Liver (tissue), 9 donors: Measurements from ENCODE around the gene OXTR. TPM values are rescaled to one million over a fixed set of nuclear protein-coding genes. Genes with fewer than 3 reads are reported as not detected.

Experiments
- DNase-seq: peaks from one replicate; pipeline ENCODE4 v3.0.0-alpha.2; 2017; ENCODE audit warnings: low spot score
- H3K27ac ChIP-seq, 2 donors: one replicate each; pipeline ENCODE4 v1.7.0; 2013; ENCODE audit warnings: inconsistent platforms in 2 of 2, low read length in 2 of 2, control low read depth in 1 of 2, low read depth in 1 of 2, mild to moderate bottlenecking in 1 of 2
- H3K27me3 ChIP-seq, 4 donors: one replicate each; pipeline versions ENCODE4 v1.6.1 to v1.7.0; 2013; ENCODE audit warnings: low read length in 3 of 4, inconsistent platforms in 1 of 4, mild to moderate bottlenecking in 1 of 4, moderate library complexity in 1 of 4; ENCODE audit not compliant: control insufficient read depth in 4 of 4, insufficient read depth in 4 of 4
- H3K36me3 ChIP-seq, 4 donors: one replicate each; pipeline versions ENCODE4 v1.6.1 to v1.7.0; 2013; ENCODE audit warnings: low read length in 3 of 4, mild to moderate bottlenecking in 3 of 4, low read depth in 1 of 4, moderate library complexity in 1 of 4; ENCODE audit not compliant: control insufficient read depth in 4 of 4, insufficient read depth in 3 of 4
- H3K4me1 ChIP-seq, 4 donors: one replicate each; pipeline versions ENCODE4 v1.6.1 to v1.7.0; 2013; ENCODE audit warnings: low read length in 3 of 4, mild to moderate bottlenecking in 3 of 4, moderate library complexity in 1 of 4; ENCODE audit not compliant: control insufficient read depth in 4 of 4, insufficient read depth in 4 of 4
- H3K4me3 ChIP-seq, 3 donors: one replicate each; pipeline versions ENCODE4 v1.6.1 to v1.7.0; 2013; ENCODE audit warnings: low read length in 3 of 3, control low read depth in 1 of 3, low read depth in 1 of 3, mild to moderate bottlenecking in 1 of 3
- H3K9ac ChIP-seq, 2 donors: one replicate each; pipeline ENCODE4 v1.7.0; 2013; ENCODE audit warnings: low read length in 2 of 2, mild to moderate bottlenecking in 2 of 2, moderate library complexity in 2 of 2, control low read depth in 1 of 2, low read depth in 1 of 2
- H3K9me3 ChIP-seq, 4 donors: one replicate each; pipeline versions ENCODE4 v1.6.1 to v1.7.0; 2013; ENCODE audit warnings: low read length in 3 of 4; ENCODE audit not compliant: control insufficient read depth in 4 of 4
- ATF3 ChIP-seq: IDR thresholded peaks from 2 replicates; pipeline ENCODE4 v1.6.1; 2016; ENCODE audit warnings: antibody characterized with exemption
- CTCF ChIP-seq: fragments of 150-350 bp; IDR thresholded peaks from 2 replicates; pipeline ENCODE4 v1.5.1; 2017; ENCODE audit warnings: improper control_type of control experiment, low read depth, low read length; ENCODE audit not compliant: missing input control
- EGR1 ChIP-seq, 2 donors: IDR thresholded peaks; 2 replicates each; pipeline ENCODE4 v1.6.1; 2016 to 2018; ENCODE audit warnings: antibody characterized with exemption in 2 of 2, low read depth in 2 of 2
- FOXA2 ChIP-seq: IDR thresholded peaks from 2 replicates; pipeline ENCODE4 v1.6.1; 2016; ENCODE audit warnings: antibody characterized with exemption
- GABPA ChIP-seq, 2 donors: IDR thresholded peaks in 1 of 2; conservative IDR thresholded peaks in 1 of 2; 2 replicates each; pipeline ENCODE4 v1.6.1; 2016; ENCODE audit warnings: antibody characterized with exemption in 2 of 2, mild to moderate bottlenecking in 1 of 2, moderate library complexity in 1 of 2
- HNF4A ChIP-seq, 2 donors: conservative IDR thresholded peaks; 2 replicates each; pipeline ENCODE4 v1.6.1; 2016; ENCODE audit warnings: antibody characterized with exemption in 2 of 2, mild to moderate bottlenecking in 2 of 2
- HNF4G ChIP-seq: IDR thresholded peaks from 2 replicates; pipeline ENCODE4 v1.6.1; 2016; ENCODE audit warnings: antibody characterized with exemption
- JUND ChIP-seq, 2 donors: IDR thresholded peaks; 2 replicates each; pipeline ENCODE4 v1.6.1; 2016; ENCODE audit warnings: antibody characterized with exemption in 2 of 2
- MAX ChIP-seq: IDR thresholded peaks from 2 replicates; pipeline ENCODE4 v1.6.1; 2016; ENCODE audit warnings: antibody characterized with exemption
- NR2F2 ChIP-seq: IDR thresholded peaks from 2 replicates; pipeline ENCODE4 v1.6.1; 2016; ENCODE audit warnings: antibody characterized with exemption
- RAD21 ChIP-seq, 2 donors: IDR thresholded peaks; 2 replicates each; pipeline ENCODE4 v1.6.1; 2016; ENCODE audit warnings: antibody characterized with exemption in 2 of 2, mild to moderate bottlenecking in 2 of 2
- REST ChIP-seq: IDR thresholded peaks from 2 replicates; pipeline ENCODE4 v1.6.1; 2016; ENCODE audit warnings: antibody characterized with exemption, mild to moderate bottlenecking
- RXRA ChIP-seq, 2 donors: IDR thresholded peaks; 2 replicates each; pipeline ENCODE4 v1.6.1; 2017 to 2018; ENCODE audit warnings: antibody characterized with exemption in 2 of 2, mild to moderate bottlenecking in 1 of 2
- SP1 ChIP-seq: IDR thresholded peaks from 2 replicates; pipeline ENCODE4 v1.6.1; 2018; ENCODE audit warnings: antibody characterized with exemption, mild to moderate bottlenecking
- TAF1 ChIP-seq: conservative IDR thresholded peaks from 2 replicates; pipeline ENCODE4 v1.6.1; 2016; ENCODE audit warnings: antibody characterized with exemption, mild to moderate bottlenecking
- YY1 ChIP-seq: IDR thresholded peaks from 2 replicates; pipeline ENCODE4 v1.6.1; 2016; ENCODE audit warnings: antibody characterized with exemption, mild to moderate bottlenecking
- WGBS: extraction: QIAGEN DNeasy Blood & Tissue Kit; methylation state at CpG from one replicate; pipeline ENCODE4 v1.1.7; 2013; 5-methylcytosine and 5-hydroxymethylcytosine counted together
- polyA plus RNA-seq, 2 donors: library from polyadenylated mRNA; stranded (reverse) in 1 of 2; unstranded in 1 of 2; fragments of 200-250 nt in 1 of 2; fragments of >200 nt in 1 of 2; fragmentation: Nextera tagmentation in 1 of 2; extraction: Ambion mirVana in 1 of 2; gene quantifications; one replicate each; pipeline versions ENCODE4 v1.2.1 to v1.2.3, GENCODE V29; 2013 to 2015
- total RNA-seq, 2 donors: library from RNA; depleted of rRNA; stranded (reverse); fragments of >200 nt; gene quantifications; one replicate each; pipeline ENCODE4 v1.2.3, GENCODE V29; 2014
- donor health status: healthy.
- donor health status: healthy.
- donor health status: healthy.
- donor health status: healthy.
- donor health status: healthy.

Gene OXTR
- total and polyA plus RNA-seq, 4 donors: 0.05 to 0.28 (median 0.08) TPM; not detected in 1

GRCh38 chr3:8730656-8731055 is 38.8 kb downstream of the OXTR start:
- 60% methylated on average over 3 of the region's 3 CpGs for WGBS
- H3K4me1 ChIP-seq: no peaks in the 10 kb centered on the region
- no peak for DNase-seq

GRCh38 chr3:8729479-8729878 is 39.9 kb downstream of the OXTR start:
- Histone ChIP-seq H3K9ac (no peak overlapping the region), H3K9me3 (peaks cover 5 to 7% (median 6%) of the 10 kb centered on the region in 4 donors), H3K4me3 (no peak overlapping the region), H3K27ac (no peak overlapping the region), H3K36me3 (no peaks in the 10 kb centered on the region), H3K27me3 (no peaks in the 10 kb centered on the region), H3K4me1 (no peaks in the 10 kb centered on the region)
- no peak for DNase-seq
- WGBS: 88% methylated on average over 3 of the region's 3 CpGs
- TF ChIP-seq JUND (IDR thresholded peaks at IDR 0.05) (no peak), YY1 (no peak), ATF3 (no peak), NR2F2 (no peak), RXRA (IDR thresholded peaks at IDR 0.05) (no peak), EGR1 (IDR thresholded peaks at IDR 0.05; ENCODE audit: low read depth in 2 of 2) (no peak), RAD21 (IDR thresholded peaks at IDR 0.05) (no peak), FOXA2 (no peak), REST (no peak), TAF1 (no peak), SP1 (no peak), HNF4G (no peak), HNF4A (conservative IDR thresholded peaks at IDR 0.05) (no peak), CTCF (no peak), GABPA (IDR thresholded peaks at IDR 0.05 in 1 of 2, conservative IDR thresholded peaks at IDR 0.05 in 1 of 2) (no peak), MAX (no peak)

More at GRCh38 chr3:8730656-8731055, 38.8 kb downstream of the OXTR start:
- Histone ChIP-seq H3K27ac (no peak overlapping the region), H3K27me3 (no peaks in the 10 kb centered on the region), H3K4me3 (no peak overlapping the region), H3K9me3 (peaks cover 4 to 6% (median 5%) of the 10 kb centered on the region in 4 donors), H3K9ac (no peak overlapping the region), H3K36me3 (no peaks in the 10 kb centered on the region)
- TF ChIP-seq MAX: no peak
- TF ChIP-seq CTCF: no peak
